ENCODE data around the gene CNTN5.

- TF ChIP-seq CTCF (IDR thresholded peaks at IDR 0.05) (no peak), EZH2 (IDR thresholded peaks at IDR 0.05; ENCODE audit: borderline replicate concordance, insufficient read depth, low read depth, low read length, poor library complexity, severe bottlenecking) (no peak)
These were observed 770.6 kb downstream of the CNTN5 start for GRCh38 chr11:99791354-99791753.

Measured in B cell (primary cell).